Activated CD8-positive, alpha-beta T cell treated with anti-CD3 and anti-CD28 coated beads for 36 hours (primary cell): ENCODE data around the gene WNT7B. TPM values are rescaled to one million over a fixed set of nuclear protein-coding genes. Genes with fewer than 3 reads are reported as not detected.

Experiments
- ATAC-seq: fragments of 200-7000 bp; cut with Tn5 transposase; one replicate; pipeline ENCODE4 v1.10.0; 2021; ENCODE audit warnings: mild to moderate bottlenecking, moderate library complexity
- CTCF ChIA-PET: fragments of 350-600 bp; sonication (Branson Sonifier 250); formaldehyde crosslinking; loops from one replicate; lab custom pipeline; 2021; ENCODE audit warnings: antibody characterized with exemption; lab: Charles Lee
- POLR2A ChIA-PET: fragments of 350-600 bp; sonication (Branson Sonifier 250); formaldehyde crosslinking; loops from one replicate; lab custom pipeline; 2021; ENCODE audit warnings: antibody characterized with exemption; lab: Charles Lee
- DNase-seq: peaks from one replicate; pipeline ENCODE4 v3.0.0-alpha.2; 2020
- H3K27ac Mint-ChIP-seq: one replicate; pipeline ENCODE4 v1.8.0; 2021; ENCODE audit warnings: mild to moderate bottlenecking, mixed read lengths
- H3K27me3 Mint-ChIP-seq: one replicate; pipeline ENCODE4 v1.8.0; 2021; ENCODE audit warnings: mixed read lengths
- H3K36me3 Mint-ChIP-seq: one replicate; pipeline ENCODE4 v1.8.0; 2021; ENCODE audit warnings: low read depth, mixed read lengths
- H3K4me1 Mint-ChIP-seq: one replicate; pipeline ENCODE4 v1.8.0; 2021; ENCODE audit warnings: low read depth, mixed read lengths
- H3K4me3 Mint-ChIP-seq: one replicate; pipeline ENCODE4 v1.8.0; 2021; ENCODE audit warnings: mild to moderate bottlenecking, moderate library complexity, mixed read lengths
- H3K9me3 Mint-ChIP-seq: one replicate; pipeline ENCODE4 v1.8.0; 2021; ENCODE audit warnings: mixed read lengths
- CTCF ChIP-seq: fragments of 200-600 bp; IDR thresholded peaks from one replicate; pipeline ENCODE4 v1.8.0; 2022; ENCODE audit warnings: antibody characterized with exemption, mild to moderate bottlenecking
- intact Hi-C: fragments of 100-400 bp; cut with micrococcal nuclease; formaldehyde crosslinking; loops from one replicate; pipeline ENCODE4 v1.10.0; 2022
- total RNA-seq, 2 experiments: library from RNA; stranded (reverse); gene quantifications; one replicate each; pipeline ENCODE4 v1.2.3, GENCODE V29; 2021

The WNT7B gene
- total RNA-seq, 2 experiments from 2014 or later = not detected

GRCh38 chr22:45934168-45934564 is 42.8 kb downstream of the WNT7B start:
- Mint-ChIP-seq H3K4me3 (no peak overlapping the region), H3K9me3 (no peaks in the 10 kb centered on the region), H3K36me3 (no peaks in the 10 kb centered on the region), H3K27ac (no peak overlapping the region), H3K4me1 (no peaks in the 10 kb centered on the region), H3K27me3 (peaks cover 16% of the 10 kb centered on the region)
- no peak for DNase-seq
- ChIA-PET CTCF (no interaction called here), POLR2A (interaction anchor here (0.5 kb wide), 1 partner anchor 23 kb away, joined by 3 read pairs; no protein-coding TSS in a partner anchor)
- no peak for ATAC-seq
- no peak for TF ChIP-seq CTCF
- intact Hi-C loops = no loop called here

GRCh38 chr22:45933506-45934167 is 43.3 kb downstream of the WNT7B start:
- no peak overlapping the region for H3K27ac Mint-ChIP-seq
- intact Hi-C loops = no loop called here
- H3K4me3 Mint-ChIP-seq = no peak overlapping the region
- ATAC-seq = no peak
- no peaks in the 10 kb centered on the region for H3K4me1 Mint-ChIP-seq
- DNase-seq = no peak
- H3K36me3 Mint-ChIP-seq = no peaks in the 10 kb centered on the region
- H3K27me3 Mint-ChIP-seq = peaks cover 16% of the 10 kb centered on the region
- TF ChIP-seq CTCF = no peak
- ChIA-PET CTCF (no interaction called here), POLR2A (no interaction called here)
- H3K9me3 Mint-ChIP-seq = no peaks in the 10 kb centered on the region

GRCh38 chr22:45932071-45932470 is 44.9 kb downstream of the WNT7B start:
- H3K27me3 Mint-ChIP-seq = peaks cover 16% of the 10 kb centered on the region
- H3K9me3 Mint-ChIP-seq = no peaks in the 10 kb centered on the region
- no peaks in the 10 kb centered on the region for H3K4me1 Mint-ChIP-seq
- no peaks in the 10 kb centered on the region for H3K36me3 Mint-ChIP-seq
- ATAC-seq (no peak), DNase-seq (no peak)
- POLR2A ChIA-PET = no interaction called here
- CTCF ChIA-PET = no interaction called here
- H3K4me3 Mint-ChIP-seq = no peak overlapping the region
- intact Hi-C loops = no loop called here
- no peak overlapping the region for H3K27ac Mint-ChIP-seq
- no peak for TF ChIP-seq CTCF

GRCh38 chr22:45931042-45931441 is 45.9 kb downstream of the WNT7B start:
- Mint-ChIP-seq H3K9me3 (no peaks in the 10 kb centered on the region), H3K27me3 (peaks cover 16% of the 10 kb centered on the region), H3K27ac (no peak overlapping the region), H3K36me3 (no peaks in the 10 kb centered on the region), H3K4me1 (no peaks in the 10 kb centered on the region), H3K4me3 (no peak overlapping the region)
- TF ChIP-seq CTCF = no peak
- ChIA-PET POLR2A (no interaction called here), CTCF (no interaction called here)
- intact Hi-C loops = no loop called here
- DNase-seq = no peak
- no peak for ATAC-seq

GRCh38 chr22:45930324-45930723 is 46.6 kb downstream of the WNT7B start:
- Mint-ChIP-seq H3K27ac (no peak overlapping the region), H3K36me3 (no peaks in the 10 kb centered on the region), H3K9me3 (no peaks in the 10 kb centered on the region), H3K4me1 (no peaks in the 10 kb centered on the region), H3K4me3 (no peak overlapping the region), H3K27me3 (peaks cover 13% of the 10 kb centered on the region)
- DNase-seq (no peak), ATAC-seq (no peak)
- POLR2A ChIA-PET = no interaction called here
- TF ChIP-seq CTCF = no peak
- CTCF ChIA-PET = no interaction called here
- intact Hi-C loops = no loop called here
